CD14-positive monocyte (primary cell): ENCODE results near the gene LIN7B. TPM values are rescaled to one million over a fixed set of nuclear protein-coding genes. Genes with fewer than 3 reads are reported as not detected.

Source experiments
- DNase-seq, 3 donors: peaks; one replicate each; pipeline ENCODE4 v3.0.0-alpha.2; 2011 to 2022
- H2AFZ ChIP-seq: 2 replicates; pipeline ENCODE4 v1.6.0; 2012; ENCODE audit warnings: mild to moderate bottlenecking, low read depth, low read length, inconsistent platforms; ENCODE audit not compliant: insufficient read depth, poor library complexity, severe bottlenecking
- H3K27ac ChIP-seq, 2 donors: 1 replicate in 1 of 2; 2 replicates in 1 of 2; pipeline ENCODE4 v1.5.1; 2012 to 2013; ENCODE audit warnings: low read length in 2 of 2, control low read depth in 1 of 2, inconsistent platforms in 1 of 2, low read depth in 1 of 2, mild to moderate bottlenecking in 1 of 2
- H3K27me3 ChIP-seq, 2 donors: one replicate each; pipeline versions ENCODE4 v1.6.0 to v1.6.1; 2011 to 2013; ENCODE audit warnings: low read length in 2 of 2; ENCODE audit not compliant: control insufficient read depth in 2 of 2, insufficient read depth in 2 of 2
- H3K36me3 ChIP-seq, 2 donors: replicated peaks in 1 of 2; 1 replicate in 1 of 2; 2 replicates in 1 of 2; pipeline versions ENCODE4 v1.5.1 to v1.6.1; 2012 to 2013; ENCODE audit warnings: low read length in 2 of 2, control low read depth in 1 of 2, inconsistent platforms in 1 of 2, mild to moderate bottlenecking in 1 of 2; ENCODE audit not compliant: insufficient read depth in 2 of 2, control insufficient read depth in 1 of 2
- H3K4me1 ChIP-seq, 2 donors: 1 replicate in 1 of 2; 2 replicates in 1 of 2; pipeline versions ENCODE4 v1.5.1 to v1.6.1; 2012 to 2013; ENCODE audit warnings: low read length in 2 of 2, control low read depth in 1 of 2, inconsistent platforms in 1 of 2, mild to moderate bottlenecking in 1 of 2, moderate library complexity in 1 of 2; ENCODE audit not compliant: insufficient read depth in 2 of 2, control insufficient read depth in 1 of 2
- H3K4me2 ChIP-seq: replicated peaks from 2 replicates; pipeline ENCODE3; 2012; ENCODE audit warnings: low read length, moderate library complexity, mild to moderate bottlenecking; ENCODE audit not compliant: poor library complexity, severe bottlenecking; ENCODE audit errors: extremely low read depth
- H3K4me3 ChIP-seq, 3 experiments: fragments of 200-600 bp in 1 of 3; sonication (generic) in 1 of 3; replicated peaks in 1 of 3; 1 replicate in 2 of 3; 2 replicates in 1 of 3; pipeline ENCODE4 v1.5.1; 2011 to 2013; ENCODE audit warnings: low read length in 3 of 3, mild to moderate bottlenecking in 3 of 3, control low read depth in 2 of 3, low read depth in 2 of 3, inconsistent platforms in 1 of 3, moderate library complexity in 1 of 3
- H3K79me2 ChIP-seq: 2 replicates; pipeline ENCODE4 v1.6.0; 2012; ENCODE audit warnings: mild to moderate bottlenecking, control low read depth, inconsistent platforms, low read length, moderate library complexity; ENCODE audit not compliant: insufficient read depth
- H3K9ac ChIP-seq: 2 replicates; pipeline ENCODE4 v1.6.0; 2017; ENCODE audit warnings: low read length, mild to moderate bottlenecking; ENCODE audit not compliant: insufficient read depth, poor library complexity, severe bottlenecking
- H3K9me3 ChIP-seq, 2 donors: replicated peaks in 1 of 2; 1 replicate in 1 of 2; 2 replicates in 1 of 2; pipeline versions ENCODE4 v1.5.1 to v1.6.1; 2012 to 2013; ENCODE audit warnings: low read length in 2 of 2, control low read depth in 1 of 2; ENCODE audit not compliant: control insufficient read depth in 1 of 2, insufficient read depth in 1 of 2
- H4K20me1 ChIP-seq: 2 replicates; pipeline ENCODE4 v1.6.0; 2012; ENCODE audit warnings: mild to moderate bottlenecking, low read length, control low read depth, moderate library complexity; ENCODE audit not compliant: insufficient read depth
- H3K27ac Mint-ChIP-seq, 7 donors: one replicate each; pipeline ENCODE4 v1.8.0; 2020; ENCODE audit warnings: mild to moderate bottlenecking in 7 of 7, mixed read lengths in 7 of 7, moderate library complexity in 6 of 7, inconsistent platforms in 2 of 7
- H3K27me3 Mint-ChIP-seq, 3 donors: one replicate each; pipeline ENCODE4 v1.8.0; 2021 to 2022; ENCODE audit warnings: low read depth in 3 of 3, mild to moderate bottlenecking in 3 of 3, mixed read lengths in 3 of 3, moderate library complexity in 3 of 3, inconsistent platforms in 1 of 3
- H3K36me3 Mint-ChIP-seq, 2 donors: one replicate each; pipeline ENCODE4 v1.8.0; 2020; ENCODE audit warnings: mixed read lengths in 2 of 2, inconsistent platforms in 1 of 2, mild to moderate bottlenecking in 1 of 2
- H3K4me1 Mint-ChIP-seq: one replicate; pipeline ENCODE4 v1.8.0; 2020; ENCODE audit warnings: mild to moderate bottlenecking, mixed read lengths
- H3K4me3 Mint-ChIP-seq, 2 donors: one replicate each; pipeline ENCODE4 v1.8.0; 2020; ENCODE audit warnings: mild to moderate bottlenecking in 2 of 2, mixed read lengths in 2 of 2, moderate library complexity in 1 of 2
- H3K9me3 Mint-ChIP-seq, 7 donors: one replicate each; pipeline ENCODE4 v1.8.0; 2020 to 2022; ENCODE audit warnings: mixed read lengths in 7 of 7, mild to moderate bottlenecking in 6 of 7, moderate library complexity in 6 of 7, inconsistent platforms in 2 of 7
- WGBS: methylation state at CpG from one replicate; pipeline ENCODE4 v1.1.5; 2013; ENCODE audit warnings: missing lambda C conversion rate; ENCODE audit not compliant: insufficient coverage; 5-methylcytosine and 5-hydroxymethylcytosine counted together
- intact Hi-C, 2 donors: fragments of 100-400 bp; cut with micrococcal nuclease; formaldehyde crosslinking; loops; one replicate each; pipeline versions ENCODE4 v1.15.0 to v1.15.1; 2023
- polyA plus RNA-seq, 3 donors: library from polyadenylated mRNA; depleted of rRNA in 1 of 3; unstranded in 2 of 3; stranded (reverse) in 1 of 3; fragments of 300-500 nt in 2 of 3; fragments of >200 nt in 1 of 3; fragmentation: Illumina TruSeq in 2 of 3; gene quantifications; 1 replicate in 2 of 3; 2 replicates in 1 of 3; pipeline ENCODE4 v1.2.3, GENCODE V29; 2012 to 2021
- TF ChIP-seq, protein P1 (sequence below): fragments of 200-600 bp; IDR thresholded peaks from one replicate; pipeline ENCODE4 v1.8.0; 2022; ENCODE audit warnings: antibody characterized with exemption, mild to moderate bottlenecking

LIN7B gene
- polyA plus RNA-seq, 3 donors = 4.1 to 9.2 (median 4.2) TPM

DNA sequence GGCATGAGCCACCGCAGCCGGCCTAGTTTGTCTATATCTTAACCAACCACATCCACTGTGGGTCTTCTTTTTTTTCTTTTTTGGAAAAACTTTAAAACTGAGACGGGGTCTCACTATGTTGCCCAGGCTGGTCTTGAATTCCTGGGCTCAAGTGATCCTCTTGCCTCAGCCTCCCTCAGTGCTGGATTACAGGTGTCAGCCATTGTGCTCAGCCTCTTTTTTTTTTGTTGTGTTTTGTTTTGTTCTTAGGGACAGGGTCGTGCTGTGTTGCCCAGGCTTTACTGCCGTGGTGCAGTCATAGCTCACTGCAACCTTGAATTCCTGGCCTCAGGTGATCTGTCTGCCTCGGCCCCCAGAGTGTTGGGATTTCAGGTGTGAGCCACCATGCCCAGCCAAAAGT is 21.5 kb upstream of the LIN7B start:
- no peak for DNase-seq
- peaks cover 0 to 1% (median 0%) of the 10 kb centered on the region in 3 donors for H3K27me3 Mint-ChIP-seq
- Histone ChIP-seq H2AFZ (no peak overlapping the region), H3K27ac (no peak overlapping the region), H3K4me1 (no peaks in the 10 kb centered on the region), H4K20me1 (peaks cover 93% of the 10 kb centered on the region), H3K4me3 (no peak overlapping the region), H3K9ac (no peak overlapping the region), H3K79me2 (peaks cover 59% of the 10 kb centered on the region), H3K4me2 (no peak overlapping the region), H3K27me3 (no peaks in the 10 kb centered on the region), H3K9me3 (no peaks in the 10 kb centered on the region), H3K36me3 (peaks cover 79 to 95% of the 10 kb centered on the region in 2 donors)
- no peak overlapping the region for H3K4me3 Mint-ChIP-seq
- peaks cover 71 to 94% of the 10 kb centered on the region in 2 donors for H3K36me3 Mint-ChIP-seq
- H3K9me3 Mint-ChIP-seq = no peaks in the 10 kb centered on the region
- H3K4me1 Mint-ChIP-seq = peaks cover under 1% of the 10 kb centered on the region
- 95% methylated on average over 4 of the region's 6 CpGs for WGBS
- intact Hi-C loops = loop anchor here in 1 of 2 donors (10.0 kb wide), 1 partner anchor 232 kb away; the partner anchor contains the start of gene SLC6A16
- TF ChIP-seq, protein P1, sequence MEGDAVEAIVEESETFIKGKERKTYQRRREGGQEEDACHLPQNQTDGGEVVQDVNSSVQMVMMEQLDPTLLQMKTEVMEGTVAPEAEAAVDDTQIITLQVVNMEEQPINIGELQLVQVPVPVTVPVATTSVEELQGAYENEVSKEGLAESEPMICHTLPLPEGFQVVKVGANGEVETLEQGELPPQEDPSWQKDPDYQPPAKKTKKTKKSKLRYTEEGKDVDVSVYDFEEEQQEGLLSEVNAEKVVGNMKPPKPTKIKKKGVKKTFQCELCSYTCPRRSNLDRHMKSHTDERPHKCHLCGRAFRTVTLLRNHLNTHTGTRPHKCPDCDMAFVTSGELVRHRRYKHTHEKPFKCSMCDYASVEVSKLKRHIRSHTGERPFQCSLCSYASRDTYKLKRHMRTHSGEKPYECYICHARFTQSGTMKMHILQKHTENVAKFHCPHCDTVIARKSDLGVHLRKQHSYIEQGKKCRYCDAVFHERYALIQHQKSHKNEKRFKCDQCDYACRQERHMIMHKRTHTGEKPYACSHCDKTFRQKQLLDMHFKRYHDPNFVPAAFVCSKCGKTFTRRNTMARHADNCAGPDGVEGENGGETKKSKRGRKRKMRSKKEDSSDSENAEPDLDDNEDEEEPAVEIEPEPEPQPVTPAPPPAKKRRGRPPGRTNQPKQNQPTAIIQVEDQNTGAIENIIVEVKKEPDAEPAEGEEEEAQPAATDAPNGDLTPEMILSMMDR = no peak
- peak overlapping the region in 1 of 7 donors; percentile 41 for H3K27ac Mint-ChIP-seq

DNA sequence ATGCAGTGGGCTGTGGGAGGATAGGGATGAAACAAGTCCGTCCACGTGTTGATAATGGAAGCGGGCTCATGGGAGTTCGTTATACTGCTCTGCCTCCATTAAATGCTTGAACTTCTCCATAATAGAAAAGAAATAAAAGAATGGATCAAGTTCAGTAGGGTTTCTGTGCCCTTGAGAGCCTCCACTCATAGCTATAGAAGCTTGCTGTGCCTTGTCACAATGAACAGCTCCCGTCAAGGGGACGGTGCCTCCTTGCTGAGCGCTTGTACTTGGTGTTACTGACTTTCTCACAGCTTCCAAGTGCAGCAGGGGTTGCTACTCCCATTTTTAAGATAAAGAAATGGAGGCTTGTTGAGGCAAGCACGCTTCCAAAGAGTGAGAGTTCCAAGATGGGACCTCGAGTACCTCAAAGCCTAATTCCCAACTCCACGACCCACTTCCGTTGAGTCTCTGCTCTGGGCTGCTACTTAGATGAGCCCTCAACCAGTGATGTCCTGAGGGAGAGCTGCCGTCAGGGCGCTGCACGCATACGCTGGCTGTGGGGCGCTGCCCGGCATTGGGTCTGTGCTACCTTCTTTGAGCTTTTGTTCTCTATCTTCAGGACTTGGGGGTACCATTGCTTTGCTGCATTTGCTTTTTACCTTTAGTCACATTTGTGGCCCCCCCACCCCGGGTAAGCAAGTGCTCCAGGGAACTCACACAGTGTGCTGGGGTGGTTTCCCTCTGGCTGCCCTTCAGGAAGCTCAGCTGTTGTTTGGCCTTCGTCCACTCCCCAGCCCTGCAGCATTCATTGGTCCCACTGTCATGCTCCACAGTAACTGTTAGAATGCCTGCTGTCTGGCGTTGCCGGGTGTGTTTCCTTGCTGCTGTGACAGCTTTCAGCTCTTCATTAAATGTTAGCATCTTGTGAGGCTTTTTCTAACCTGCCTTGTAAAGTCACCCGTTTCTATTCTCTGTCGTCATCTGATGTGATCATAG is 19.4 kb upstream of the LIN7B start:
- Mint-ChIP-seq H3K27me3 (peaks cover 0 to 1% (median 0%) of the 10 kb centered on the region in 3 donors), H3K4me1 (no peaks in the 10 kb centered on the region), H3K27ac (peak overlapping the region in 3 of 7 donors; percentile 4 to 23 (median 10)), H3K36me3 (peaks cover 79 to 97% of the 10 kb centered on the region in 2 donors), H3K4me3 (no peak overlapping the region), H3K9me3 (no peaks in the 10 kb centered on the region)
- H3K4me2 ChIP-seq = no peak overlapping the region
- peaks cover 92% of the 10 kb centered on the region for H4K20me1 ChIP-seq
- TF ChIP-seq, protein P1 = no peak
- no peak overlapping the region for H2AFZ ChIP-seq
- no peaks in the 10 kb centered on the region for H3K4me1 ChIP-seq
- 96% methylated on average over 16 of the region's 23 CpGs for WGBS
- DNase-seq = no peak
- peaks cover 53% of the 10 kb centered on the region for H3K79me2 ChIP-seq
- H3K36me3 ChIP-seq = peaks cover 85 to 100% of the 10 kb centered on the region in 2 donors
- H3K27me3 ChIP-seq = no peaks in the 10 kb centered on the region
- no peak overlapping the region for H3K4me3 ChIP-seq
- no peak overlapping the region for H3K9ac ChIP-seq
- intact Hi-C loops = loop anchor here (5.0 to 10.0 kb wide), 5 partner anchors 53 to 230 kb away; partner anchors contain the start of gene SLC6A16 (in 1 of the 2)
- no peaks in the 10 kb centered on the region for H3K9me3 ChIP-seq
- no peak overlapping the region for H3K27ac ChIP-seq
